Stimulated activated memory B cell treated with anti-CD40 and anti-IgM and Interleukin-4, amounts not matched to agents 10 μg/mL and 1 μg/mL and 100 μg/mL, for 72 hours (primary cell): ENCODE measurements around the gene ARHGDIG.
A peak's percentile ranks its signal among the peaks of the same experiment; 100 is the strongest.

Experiments
- ATAC-seq: fragments of 150-1000 bp; cut with Tn5 transposase; 2 replicates; pipeline ENCODE4 v1.10.0; 2021
- H3K27ac Mint-ChIP-seq: one replicate; pipeline ENCODE4 v1.8.0; 2022; ENCODE audit warnings: mild to moderate bottlenecking, mixed read lengths
- H3K27me3 Mint-ChIP-seq: one replicate; pipeline ENCODE4 v1.8.0; 2022; ENCODE audit warnings: mixed read lengths
- H3K36me3 Mint-ChIP-seq: one replicate; pipeline ENCODE4 v1.8.0; 2022; ENCODE audit warnings: mixed read lengths
- H3K4me1 Mint-ChIP-seq: one replicate; pipeline ENCODE4 v1.8.0; 2022; ENCODE audit warnings: mixed read lengths
- H3K4me3 Mint-ChIP-seq: one replicate; pipeline ENCODE4 v1.8.0; 2022; ENCODE audit warnings: mild to moderate bottlenecking, moderate library complexity, mixed read lengths
- H3K9me3 Mint-ChIP-seq: one replicate; pipeline ENCODE4 v1.8.0; 2022; ENCODE audit warnings: mixed read lengths

The ARHGDIG gene

DNA sequence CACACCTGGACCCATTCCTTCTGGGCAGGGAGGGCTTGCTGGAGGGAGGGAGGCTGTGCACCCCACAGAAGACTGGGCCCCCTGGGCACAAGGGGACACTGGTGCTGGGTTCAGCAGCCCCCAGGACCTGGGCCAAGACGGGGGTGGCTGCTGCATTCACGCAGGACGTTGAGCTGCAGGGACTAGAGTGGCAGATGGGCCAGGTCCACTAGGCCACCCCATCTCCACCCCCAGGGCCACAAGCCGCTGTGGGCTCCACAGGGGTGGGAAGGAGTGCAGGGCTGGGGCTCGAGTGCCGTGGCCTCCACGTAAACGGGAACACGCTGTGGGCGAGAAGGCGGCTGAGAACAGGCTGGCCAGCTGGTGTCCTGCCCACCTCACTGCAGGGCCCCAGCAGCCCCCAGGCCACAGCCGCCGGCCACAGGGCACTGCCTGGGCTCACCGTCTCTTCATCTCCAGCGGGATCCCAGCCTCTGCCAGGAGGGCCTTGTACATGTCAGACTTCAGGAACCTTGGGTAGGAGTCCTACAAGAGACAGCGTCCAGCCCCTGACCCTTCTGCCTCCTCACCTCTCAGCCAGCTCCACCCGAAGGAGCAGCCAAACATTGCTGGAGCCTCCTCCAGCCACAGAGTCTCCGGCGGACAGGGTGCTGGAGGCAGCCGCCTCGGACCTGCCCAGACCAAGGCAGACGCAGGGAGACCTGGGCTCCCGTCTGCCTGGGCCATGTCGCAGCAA lies 11.2 kb upstream of the ARHGDIG start:
- no peaks in the 10 kb centered on the region for H3K9me3 Mint-ChIP-seq

DNA sequence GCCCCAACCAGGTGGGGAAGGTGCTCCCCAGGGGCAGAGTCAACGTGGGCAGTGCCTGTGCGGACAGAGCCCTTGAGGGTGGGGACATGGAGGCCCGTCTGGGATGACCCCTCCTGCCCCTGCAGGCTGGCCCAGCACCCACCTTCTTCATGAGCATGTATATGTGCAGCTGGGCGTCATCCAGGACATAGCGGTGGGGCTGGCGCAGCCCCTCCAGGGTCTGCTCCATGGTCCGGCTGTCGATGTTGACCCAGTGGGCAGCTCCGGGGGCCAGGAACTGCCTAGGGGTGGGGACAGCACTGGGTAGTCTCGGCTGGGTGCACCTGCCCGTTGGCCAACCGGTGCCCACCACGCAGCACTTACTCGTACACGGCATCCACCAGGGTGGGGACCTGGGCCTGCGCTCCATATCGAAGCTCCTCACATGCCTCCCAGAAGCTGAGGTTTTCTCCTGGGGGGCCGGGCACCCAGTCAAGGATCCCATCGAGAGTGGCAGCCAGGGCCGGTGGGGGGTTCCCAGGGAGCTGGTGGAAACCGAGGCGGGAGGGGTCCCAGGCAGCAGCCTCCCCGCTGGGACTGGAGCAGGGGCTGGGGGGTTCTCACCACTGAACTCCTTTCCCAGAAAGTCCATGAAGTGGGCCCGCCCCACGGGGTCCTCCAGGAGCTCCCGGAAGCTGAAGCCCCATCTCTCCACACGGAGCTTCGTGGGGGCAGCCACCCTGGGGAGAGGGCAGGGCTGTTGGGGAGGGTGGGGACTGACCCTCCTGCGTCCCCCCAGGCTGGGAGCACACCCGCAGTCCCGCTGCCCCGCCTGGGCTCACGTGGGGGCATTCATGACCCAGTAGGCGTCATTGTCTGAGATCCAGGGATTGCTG lies 9.8 kb upstream of the ARHGDIG start:
- Mint-ChIP-seq H3K36me3 (peaks cover 5% of the 10 kb centered on the region), H3K4me1 (no peaks in the 10 kb centered on the region), H3K4me3 (no peak overlapping the region), H3K27me3 (peaks cover 12% of the 10 kb centered on the region), H3K9me3 (no peaks in the 10 kb centered on the region), H3K27ac (no peak overlapping the region)
- ATAC-seq, result no peak

More for the DNA sequence above, 11.2 kb upstream of the ARHGDIG start:
- H3K4me3 Mint-ChIP-seq, result no peak overlapping the region
- peaks cover 12% of the 10 kb centered on the region for H3K27me3 Mint-ChIP-seq
- ATAC-seq, result no peak
- no peaks in the 10 kb centered on the region for H3K4me1 Mint-ChIP-seq
- peaks cover 15% of the 10 kb centered on the region for H3K36me3 Mint-ChIP-seq
- H3K27ac Mint-ChIP-seq, result no peak overlapping the region

DNA sequence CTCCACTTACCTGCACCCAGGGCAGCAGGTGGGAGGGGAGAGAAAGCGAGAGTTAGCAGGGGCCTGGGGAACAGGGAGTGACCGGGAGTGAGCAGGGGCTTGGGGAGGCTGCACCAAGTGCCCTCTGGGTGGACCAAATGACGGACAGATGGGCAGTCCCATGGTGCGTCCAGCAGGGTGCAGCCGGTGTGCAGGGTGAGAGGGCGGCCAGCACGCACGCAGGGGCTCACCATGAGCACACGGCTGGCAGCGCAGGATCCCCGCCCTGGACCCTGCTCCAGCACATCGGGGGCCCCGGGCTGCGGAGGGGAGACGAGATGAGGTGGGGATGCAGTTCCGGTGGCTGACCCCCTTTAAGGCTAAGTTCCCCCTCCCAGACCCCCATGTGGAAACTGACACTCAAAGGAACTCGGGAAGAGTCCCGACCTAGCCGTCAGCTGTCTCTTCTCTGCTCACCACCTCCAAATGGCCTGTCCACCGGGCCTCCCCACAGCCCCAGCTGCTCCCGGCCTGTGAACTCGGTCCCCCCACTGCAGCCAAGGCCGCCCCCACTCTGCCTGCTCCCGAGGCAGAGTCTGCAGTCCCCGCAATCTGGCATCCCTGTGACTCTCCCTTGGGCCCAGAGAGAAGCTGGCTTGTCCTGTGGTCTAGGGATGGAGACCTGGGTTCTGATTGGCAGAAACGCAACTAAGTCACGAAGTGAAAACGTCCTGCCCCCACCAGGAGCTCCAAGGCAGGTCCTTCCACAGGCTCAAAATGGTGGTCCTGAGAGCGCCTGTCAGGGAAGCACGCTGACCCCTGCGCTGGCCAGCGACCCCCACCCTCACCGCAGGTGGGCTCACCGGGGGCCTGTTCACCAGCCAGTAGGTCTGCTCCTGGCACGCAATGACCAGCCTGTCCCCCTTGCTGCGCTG lies 7.5 kb upstream of the ARHGDIG start:
- peaks cover 30% of the 10 kb centered on the region for H3K27me3 Mint-ChIP-seq
- no peak for ATAC-seq
- H3K4me3 Mint-ChIP-seq, result no peak overlapping the region
- H3K9me3 Mint-ChIP-seq, result no peaks in the 10 kb centered on the region
- H3K36me3 Mint-ChIP-seq, result no peaks in the 10 kb centered on the region
- H3K4me1 Mint-ChIP-seq, result no peaks in the 10 kb centered on the region
- no peak overlapping the region for H3K27ac Mint-ChIP-seq

DNA sequence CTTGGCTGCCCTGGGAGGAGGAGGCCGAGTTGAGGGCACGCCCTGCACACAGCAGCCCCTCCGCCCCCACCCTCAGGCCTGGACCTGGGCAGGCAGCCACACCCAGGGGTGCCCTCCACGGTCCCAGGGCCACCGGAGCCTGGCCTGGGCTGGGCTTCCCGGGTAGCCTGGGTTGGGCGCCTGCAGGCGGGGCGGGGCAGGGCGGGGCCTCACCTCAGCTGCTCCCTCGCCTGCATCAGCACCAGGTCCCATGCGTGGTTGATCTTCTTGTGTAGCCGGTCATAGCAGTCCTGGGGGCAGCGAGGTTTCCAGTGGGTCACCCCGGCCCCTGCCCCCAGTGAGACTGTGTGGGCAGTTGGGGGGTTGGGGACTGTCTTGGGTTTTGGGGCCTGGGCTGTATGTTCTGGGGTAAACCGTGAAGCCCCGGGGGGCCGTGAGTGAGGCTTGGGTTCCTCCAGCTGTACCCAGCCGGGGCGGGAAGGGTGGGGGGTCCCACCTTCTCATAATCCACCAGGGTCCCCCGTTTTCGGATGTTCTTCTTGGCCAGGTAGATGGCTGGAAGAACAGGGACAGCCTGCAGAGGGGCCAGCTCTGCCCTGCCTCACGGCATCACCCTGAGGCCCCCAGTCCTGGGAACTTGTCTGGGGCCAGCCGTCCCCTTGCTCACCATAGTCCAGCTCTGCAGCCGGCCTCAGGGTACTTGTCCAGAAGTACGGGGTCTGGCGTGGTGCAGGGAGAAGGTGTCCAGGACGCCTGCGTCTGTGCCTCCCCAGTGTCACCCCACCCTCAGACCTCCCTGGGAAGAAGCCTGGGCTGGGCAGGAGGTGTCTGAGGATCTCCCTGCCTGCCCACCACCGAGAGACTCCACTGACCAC lies 6.6 kb upstream of the ARHGDIG start:
- ATAC-seq, result no peak
- H3K27me3 Mint-ChIP-seq, result peaks cover 39% of the 10 kb centered on the region

DNA sequence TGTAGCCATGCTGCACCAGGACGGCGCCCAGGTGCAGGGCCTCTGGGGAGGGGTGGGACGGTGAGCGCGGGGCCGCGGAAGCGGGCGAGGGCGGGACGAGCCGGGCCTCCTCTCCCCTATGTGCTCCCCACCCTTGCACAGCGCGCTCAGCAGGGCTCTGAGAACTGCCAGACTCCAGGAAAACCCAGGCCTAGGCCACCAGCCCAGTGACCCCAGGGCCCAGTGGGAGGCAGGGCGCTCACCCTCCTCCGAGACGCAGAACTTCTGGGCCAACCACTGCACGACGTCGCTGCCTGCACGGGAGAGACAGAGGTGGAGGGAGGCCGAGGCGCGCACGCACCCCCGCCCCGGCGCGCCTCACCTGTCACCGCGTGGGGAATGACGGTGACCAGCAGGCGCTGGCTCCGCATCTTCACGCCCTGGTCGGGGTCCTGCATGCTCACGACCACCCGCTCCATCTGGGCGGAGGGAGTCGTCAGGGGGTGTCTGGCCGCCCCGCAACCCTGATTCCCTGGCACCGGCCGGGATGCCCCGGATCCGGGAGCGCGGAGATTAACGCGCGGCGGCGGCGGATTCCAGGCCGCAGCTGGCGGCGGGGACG lies 5.2 kb upstream of the ARHGDIG start:
- peak overlapping the region; percentile 44 for H3K4me3 Mint-ChIP-seq
- peaks cover 7% of the 10 kb centered on the region for H3K4me1 Mint-ChIP-seq
- H3K36me3 Mint-ChIP-seq, result no peaks in the 10 kb centered on the region
- peak; percentile 26 for ATAC-seq
- peaks cover 47% of the 10 kb centered on the region for H3K27me3 Mint-ChIP-seq
- H3K27ac Mint-ChIP-seq, result no peak overlapping the region
- no peaks in the 10 kb centered on the region for H3K9me3 Mint-ChIP-seq

More for the DNA sequence above, 6.6 kb upstream of the ARHGDIG start:
- Mint-ChIP-seq H3K9me3 (no peaks in the 10 kb centered on the region), H3K27ac (no peak overlapping the region), H3K4me1 (no peaks in the 10 kb centered on the region), H3K4me3 (no peak overlapping the region), H3K36me3 (no peaks in the 10 kb centered on the region)

DNA sequence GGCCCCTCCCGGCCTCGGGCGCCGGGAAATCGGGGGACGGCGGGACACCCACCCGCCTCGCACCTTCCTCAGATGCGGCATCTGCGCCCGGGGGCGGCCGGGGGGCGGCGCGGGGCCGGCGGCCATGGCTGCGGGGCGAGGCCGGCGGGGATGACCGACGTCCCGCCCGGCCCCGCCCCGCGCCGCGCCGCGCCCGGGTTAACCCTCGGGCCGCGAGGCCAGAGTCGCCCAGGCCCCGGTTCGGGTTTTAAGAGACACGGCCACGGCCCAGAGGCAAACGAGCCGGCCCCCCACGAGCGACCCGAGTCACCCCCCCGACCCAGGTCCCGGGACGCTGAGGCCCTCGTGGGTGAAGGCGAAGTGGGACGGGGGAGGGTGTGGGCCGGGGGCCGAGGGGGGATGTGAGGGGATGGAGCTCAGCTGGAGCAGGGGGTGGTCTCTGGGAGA lies 4.6 kb upstream of the ARHGDIG start, which contains the start of gene RGS11:
TSS of gene RGS11 (minus strand) at position 159 of the 447 bp plus-strand sequence. CDS start at position 126, 33 bp downstream.
- ATAC-seq, result peak; percentile 10
- Mint-ChIP-seq H3K4me1 (peaks cover 7% of the 10 kb centered on the region), H3K27me3 (peaks cover 49% of the 10 kb centered on the region), H3K4me3 (peak within 1 kb of the TSS; percentile 64), H3K9me3 (no peaks in the 10 kb centered on the region), H3K27ac (no peak within 1 kb of the TSS), H3K36me3 (no peaks in the 10 kb centered on the region)

DNA sequence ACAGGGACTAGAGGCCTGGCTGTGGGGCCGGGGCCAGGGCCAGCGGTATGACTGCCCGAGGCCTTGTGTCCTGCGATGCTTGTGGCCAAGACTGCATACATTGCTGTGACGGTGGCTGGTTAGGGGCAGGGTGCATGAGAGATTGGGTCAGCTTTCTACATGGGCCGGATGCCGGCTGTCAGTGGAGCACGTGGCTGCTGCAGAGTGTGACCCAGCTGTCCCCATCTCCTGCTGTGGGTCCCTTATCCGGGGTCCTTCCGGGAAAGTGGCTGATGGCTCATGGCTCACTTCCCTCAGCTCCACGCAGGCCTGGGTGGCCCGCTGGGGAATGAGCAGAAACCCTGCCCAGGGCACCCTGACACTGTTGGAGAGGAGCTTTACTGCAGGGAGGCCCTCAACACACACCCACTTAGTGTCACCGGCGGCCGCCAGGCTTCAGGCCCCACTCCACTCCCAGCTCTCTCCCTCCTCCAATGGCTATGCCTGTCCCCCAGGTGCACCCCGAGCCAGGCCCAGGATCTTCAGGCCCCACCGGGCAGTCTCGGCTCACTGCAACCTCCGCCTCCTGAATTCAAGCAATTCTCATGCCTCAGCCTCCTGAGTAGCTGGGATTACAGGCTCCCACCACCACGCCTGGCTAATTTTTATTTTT lies 3.8 kb upstream of the ARHGDIG start:
- Mint-ChIP-seq H3K4me1 (peaks cover 7% of the 10 kb centered on the region), H3K4me3 (peak overlapping the region; percentile 64), H3K27me3 (peaks cover 54% of the 10 kb centered on the region), H3K36me3 (no peaks in the 10 kb centered on the region), H3K9me3 (no peaks in the 10 kb centered on the region), H3K27ac (no peak overlapping the region)
- ATAC-seq, result no peak

DNA sequence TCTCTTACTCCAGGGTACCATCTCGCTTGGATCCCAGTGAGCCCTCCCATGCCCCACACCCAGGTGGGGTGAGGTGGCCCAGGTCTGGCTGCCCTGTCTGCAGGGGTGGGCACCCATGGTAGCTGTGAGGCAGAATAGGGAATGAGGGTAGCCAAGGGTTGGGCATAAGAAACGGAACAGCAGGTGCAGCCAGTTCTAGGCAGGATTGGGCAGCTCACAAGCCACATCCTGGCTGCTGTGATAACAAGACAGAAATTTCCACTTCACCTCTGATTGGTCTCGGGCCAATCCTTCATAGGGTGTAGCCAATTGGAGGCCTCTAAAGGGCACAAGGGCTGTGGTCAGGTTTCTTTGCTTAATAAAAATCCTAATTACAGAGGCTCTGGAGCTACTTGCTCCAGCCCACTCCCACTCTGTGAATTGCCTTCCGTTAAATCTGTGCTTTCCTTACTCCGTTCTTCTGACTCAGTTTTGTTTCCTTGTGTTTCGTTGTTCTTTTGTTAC lies 1.5 kb upstream of the ARHGDIG start:
- Mint-ChIP-seq H3K27ac (no peak overlapping the region), H3K4me1 (peaks cover 7% of the 10 kb centered on the region), H3K4me3 (no peak overlapping the region), H3K36me3 (no peaks in the 10 kb centered on the region), H3K27me3 (peaks cover 62% of the 10 kb centered on the region), H3K9me3 (no peaks in the 10 kb centered on the region)
- peak; percentile 52 for ATAC-seq

DNA sequence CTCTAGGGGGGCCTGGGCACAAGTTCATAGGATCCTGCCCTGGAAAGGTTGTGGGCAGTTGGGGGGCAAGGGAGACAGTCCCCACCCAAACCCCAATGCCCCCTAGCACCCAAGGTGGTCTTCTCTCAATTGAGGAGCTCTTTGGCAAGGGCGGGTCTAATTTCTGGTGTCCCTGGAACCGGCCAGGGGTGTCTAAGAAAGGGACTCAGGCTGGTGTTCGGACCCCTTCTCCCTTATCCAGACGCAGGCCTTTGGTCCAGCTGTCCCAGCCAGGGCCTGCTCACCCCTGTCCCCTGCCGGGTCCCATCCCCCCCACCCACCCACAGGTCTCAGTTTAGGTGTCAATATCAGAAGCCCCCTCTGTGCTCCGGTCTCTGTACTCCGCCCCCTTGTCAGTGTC lies 860 bp upstream of the ARHGDIG start:
- Mint-ChIP-seq H3K27ac (no peak overlapping the region), H3K4me3 (no peak overlapping the region), H3K27me3 (peaks cover 62% of the 10 kb centered on the region), H3K4me1 (peaks cover 7% of the 10 kb centered on the region), H3K9me3 (no peaks in the 10 kb centered on the region), H3K36me3 (no peaks in the 10 kb centered on the region)
- ATAC-seq, result no peak

DNA sequence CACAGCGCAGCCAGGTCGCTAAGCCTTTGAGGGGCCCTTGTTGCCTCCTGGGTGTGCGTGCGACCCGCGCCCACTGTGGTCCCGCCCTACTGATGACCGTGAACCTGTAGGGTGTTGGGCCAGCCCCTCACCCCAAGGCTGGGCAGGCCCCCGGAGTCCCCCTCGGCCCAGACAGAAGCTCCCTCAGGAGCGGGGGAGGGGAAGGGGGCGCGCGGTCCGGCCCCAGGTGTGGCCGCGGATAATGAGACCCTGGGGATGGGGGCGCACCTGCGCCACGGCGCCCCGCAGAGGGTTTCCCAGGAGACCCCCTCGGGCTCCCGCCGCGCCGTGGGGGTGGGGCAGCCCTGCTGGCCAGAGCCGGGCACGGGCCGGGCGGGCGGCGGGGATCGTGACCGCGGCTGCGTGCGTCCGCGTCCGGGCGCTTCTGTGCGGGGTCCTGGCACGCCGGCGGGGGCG lies 358 bp upstream of the ARHGDIG start:
- no peak for ATAC-seq
- Mint-ChIP-seq H3K27me3 (peaks cover 62% of the 10 kb centered on the region), H3K4me3 (no peak overlapping the region), H3K36me3 (no peaks in the 10 kb centered on the region), H3K4me1 (peaks cover 7% of the 10 kb centered on the region), H3K27ac (no peak overlapping the region), H3K9me3 (no peaks in the 10 kb centered on the region)

DNA sequence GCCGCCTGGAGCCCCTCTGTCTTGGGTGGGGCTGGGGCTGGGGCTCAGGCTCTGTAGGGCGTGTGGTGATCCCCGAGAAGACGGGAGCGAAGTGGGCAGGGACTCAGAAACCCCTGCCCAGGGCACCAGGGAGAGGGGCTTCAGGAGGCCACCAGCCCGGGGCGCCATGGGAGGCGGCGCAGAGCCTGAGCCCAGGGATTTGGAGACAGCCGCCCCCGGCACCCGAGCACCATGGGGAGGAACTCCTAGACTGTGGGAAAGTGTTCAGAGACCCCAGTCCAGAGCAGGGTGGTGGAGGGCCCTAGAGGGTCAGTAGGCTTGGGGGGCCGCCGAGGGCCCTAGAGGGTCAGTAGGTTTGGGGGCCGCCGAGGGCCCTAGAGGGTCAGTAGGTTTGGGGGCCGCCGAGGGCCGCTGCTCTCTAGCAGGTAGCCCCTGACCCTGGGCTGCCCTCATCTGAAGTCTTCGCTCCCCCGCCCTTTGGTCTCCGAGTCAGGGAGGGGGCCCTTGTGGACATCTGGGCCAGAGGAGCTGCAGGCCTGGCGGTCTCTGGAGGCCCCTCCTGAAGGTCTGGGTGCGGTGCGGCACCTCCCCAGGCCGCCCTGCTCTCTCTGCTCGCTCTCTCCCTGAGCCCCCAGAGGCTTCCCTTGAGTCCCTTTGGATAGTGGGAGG lies 734 bp downstream of the ARHGDIG start:
- peaks cover 60% of the 10 kb centered on the region for H3K27me3 Mint-ChIP-seq
- H3K4me1 Mint-ChIP-seq, result peaks cover 7% of the 10 kb centered on the region
- ATAC-seq, result no peak
- H3K36me3 Mint-ChIP-seq, result peaks cover under 1% of the 10 kb centered on the region
- no peaks in the 10 kb centered on the region for H3K9me3 Mint-ChIP-seq
- H3K27ac Mint-ChIP-seq, result no peak overlapping the region
- no peak overlapping the region for H3K4me3 Mint-ChIP-seq

DNA sequence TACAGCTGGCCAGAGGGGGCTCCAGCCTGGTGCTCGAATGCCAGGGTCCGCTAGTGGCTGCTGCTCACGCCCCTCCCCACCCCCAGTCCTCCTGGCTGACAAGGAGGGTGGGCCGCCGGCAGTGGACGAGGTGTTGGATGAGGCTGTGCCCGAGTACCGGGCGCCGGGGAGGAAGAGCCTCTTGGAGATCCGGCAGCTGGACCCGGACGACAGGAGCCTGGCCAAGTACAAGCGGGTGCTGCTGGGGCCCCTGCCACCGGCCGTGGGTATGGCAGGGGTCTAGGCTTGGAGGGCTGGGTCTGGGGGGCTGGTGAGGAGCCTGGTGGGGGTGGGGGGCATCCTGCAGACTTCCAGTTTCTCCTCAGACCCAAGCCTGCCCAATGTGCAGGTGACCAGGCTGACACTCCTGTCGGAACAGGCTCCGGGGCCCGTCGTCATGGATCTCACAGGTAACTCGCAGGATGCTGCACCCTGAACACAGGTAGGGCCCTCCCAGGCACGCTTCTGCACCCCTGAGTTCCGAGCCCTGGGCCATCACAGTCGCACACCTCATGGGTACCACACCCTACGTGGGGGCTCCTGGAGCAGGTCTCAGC lies 1.4 kb downstream of the ARHGDIG start:
- H3K36me3 Mint-ChIP-seq, result peaks cover 7% of the 10 kb centered on the region
- H3K27ac Mint-ChIP-seq, result no peak overlapping the region
- no peaks in the 10 kb centered on the region for H3K9me3 Mint-ChIP-seq
- no peak overlapping the region for H3K4me3 Mint-ChIP-seq
- peaks cover 7% of the 10 kb centered on the region for H3K4me1 Mint-ChIP-seq
- ATAC-seq, result no peak
- H3K27me3 Mint-ChIP-seq, result peaks cover 53% of the 10 kb centered on the region
